Measurements from ENCODE around the gene ZNF483.

Gene ZNF483

DNA sequence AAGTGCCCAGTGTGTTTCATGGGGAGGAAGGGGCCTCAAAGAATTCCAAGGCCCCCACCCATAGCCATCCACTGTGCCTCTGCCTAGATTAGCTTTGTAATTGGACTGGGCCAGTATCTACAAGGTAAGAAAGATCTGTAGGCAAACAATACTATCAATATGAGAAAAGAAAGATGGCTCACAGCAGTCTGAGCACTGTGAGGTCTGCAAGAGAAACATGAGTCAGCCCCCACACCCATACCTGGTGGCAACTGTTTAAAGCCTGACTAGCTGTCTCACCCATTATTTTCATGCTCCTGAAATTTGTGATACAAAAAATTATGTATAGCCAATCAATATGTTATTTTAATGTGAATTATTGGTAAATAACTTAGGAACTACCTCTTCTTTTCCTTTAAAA lies 10.0 kb upstream of the ZNF483 start:
- in situ Hi-C loops (cut with MboI; ENCODE audit: low pct_unique_long_range_greater_than_20kb, low sequenced_read_pairs, unreplicated experiment), result no loop called here
- TF ChIP-seq, protein P1, sequence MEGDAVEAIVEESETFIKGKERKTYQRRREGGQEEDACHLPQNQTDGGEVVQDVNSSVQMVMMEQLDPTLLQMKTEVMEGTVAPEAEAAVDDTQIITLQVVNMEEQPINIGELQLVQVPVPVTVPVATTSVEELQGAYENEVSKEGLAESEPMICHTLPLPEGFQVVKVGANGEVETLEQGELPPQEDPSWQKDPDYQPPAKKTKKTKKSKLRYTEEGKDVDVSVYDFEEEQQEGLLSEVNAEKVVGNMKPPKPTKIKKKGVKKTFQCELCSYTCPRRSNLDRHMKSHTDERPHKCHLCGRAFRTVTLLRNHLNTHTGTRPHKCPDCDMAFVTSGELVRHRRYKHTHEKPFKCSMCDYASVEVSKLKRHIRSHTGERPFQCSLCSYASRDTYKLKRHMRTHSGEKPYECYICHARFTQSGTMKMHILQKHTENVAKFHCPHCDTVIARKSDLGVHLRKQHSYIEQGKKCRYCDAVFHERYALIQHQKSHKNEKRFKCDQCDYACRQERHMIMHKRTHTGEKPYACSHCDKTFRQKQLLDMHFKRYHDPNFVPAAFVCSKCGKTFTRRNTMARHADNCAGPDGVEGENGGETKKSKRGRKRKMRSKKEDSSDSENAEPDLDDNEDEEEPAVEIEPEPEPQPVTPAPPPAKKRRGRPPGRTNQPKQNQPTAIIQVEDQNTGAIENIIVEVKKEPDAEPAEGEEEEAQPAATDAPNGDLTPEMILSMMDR (IDR thresholded peaks at IDR 0.05; ENCODE audit: extremely low read depth, insufficient read depth, missing control alignments), result no peak
- no peak for DNase-seq (ENCODE audit: low spot score)

DNA sequence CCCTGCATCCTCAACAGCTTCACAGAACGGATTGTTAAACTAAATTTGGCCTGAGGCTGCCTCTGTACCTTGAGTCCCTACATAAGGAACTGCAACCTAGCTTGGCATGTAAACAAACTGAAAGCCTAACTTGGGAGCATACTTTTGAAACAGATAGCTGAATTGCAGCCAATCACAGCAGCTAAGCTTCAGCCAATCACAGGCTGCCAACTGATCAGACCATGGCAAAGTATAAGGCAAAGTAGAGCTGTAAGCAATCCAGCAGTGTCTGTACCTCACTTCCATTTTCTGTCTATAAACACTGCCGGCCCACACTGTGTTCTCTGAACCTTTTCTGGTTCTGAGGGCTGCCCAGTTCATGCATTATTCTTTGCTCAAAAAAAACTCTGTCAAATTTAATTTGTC lies 8.9 kb upstream of the ZNF483 start:
- in situ Hi-C loops (cut with MboI; ENCODE audit: low pct_unique_long_range_greater_than_20kb, low sequenced_read_pairs, unreplicated experiment), result no loop called here
- TF ChIP-seq, protein P1 (IDR thresholded peaks at IDR 0.05; ENCODE audit: extremely low read depth, insufficient read depth, missing control alignments), result no peak
- DNase-seq (ENCODE audit: low spot score), result no peak

DNA sequence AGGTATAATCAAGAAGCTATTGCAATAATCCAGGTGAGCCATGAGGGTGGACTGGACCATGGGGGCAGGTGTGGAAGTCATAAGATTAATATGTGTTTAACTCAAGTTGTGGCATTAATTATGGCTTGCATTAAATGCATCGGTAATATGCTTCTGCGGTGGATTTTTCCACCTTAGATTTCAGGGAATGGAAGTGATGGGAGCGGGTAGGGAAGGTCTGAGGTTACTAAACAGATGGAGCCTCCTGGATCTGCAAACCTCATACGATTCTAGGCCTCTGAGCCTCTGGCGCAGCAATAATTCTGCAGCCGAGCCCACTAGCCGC lies 286 bp upstream of the ZNF483 start:
- no peak for DNase-seq (ENCODE audit: low spot score)
- TF ChIP-seq, protein P1 (IDR thresholded peaks at IDR 0.05; ENCODE audit: extremely low read depth, insufficient read depth, missing control alignments), result no peak
- in situ Hi-C loops (cut with MboI; ENCODE audit: low pct_unique_long_range_greater_than_20kb, low sequenced_read_pairs, unreplicated experiment), result no loop called here

DNA sequence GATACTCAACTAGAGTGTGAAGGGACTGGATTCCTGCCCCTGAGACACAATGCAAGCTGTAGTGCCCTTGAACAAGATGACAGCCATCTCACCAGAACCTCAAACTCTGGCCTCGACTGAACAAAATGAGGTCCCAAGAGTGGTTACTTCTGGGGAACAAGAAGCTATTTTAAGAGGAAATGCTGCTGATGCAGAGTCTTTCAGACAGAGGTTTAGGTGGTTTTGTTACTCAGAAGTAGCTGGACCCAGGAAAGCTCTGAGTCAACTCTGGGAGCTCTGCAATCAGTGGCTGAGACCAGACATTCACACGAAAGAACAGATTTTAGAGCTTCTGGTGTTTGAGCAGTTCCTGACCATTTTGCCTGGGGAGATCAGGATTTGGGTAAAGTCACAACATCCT lies 2.4 kb downstream of the ZNF483 start:
- no peak for DNase-seq (ENCODE audit: low spot score)
- TF ChIP-seq, protein P1 (IDR thresholded peaks at IDR 0.05; ENCODE audit: extremely low read depth, insufficient read depth, missing control alignments), result no peak
- in situ Hi-C loops (cut with MboI; ENCODE audit: low pct_unique_long_range_greater_than_20kb, low sequenced_read_pairs, unreplicated experiment), result no loop called here

DNA sequence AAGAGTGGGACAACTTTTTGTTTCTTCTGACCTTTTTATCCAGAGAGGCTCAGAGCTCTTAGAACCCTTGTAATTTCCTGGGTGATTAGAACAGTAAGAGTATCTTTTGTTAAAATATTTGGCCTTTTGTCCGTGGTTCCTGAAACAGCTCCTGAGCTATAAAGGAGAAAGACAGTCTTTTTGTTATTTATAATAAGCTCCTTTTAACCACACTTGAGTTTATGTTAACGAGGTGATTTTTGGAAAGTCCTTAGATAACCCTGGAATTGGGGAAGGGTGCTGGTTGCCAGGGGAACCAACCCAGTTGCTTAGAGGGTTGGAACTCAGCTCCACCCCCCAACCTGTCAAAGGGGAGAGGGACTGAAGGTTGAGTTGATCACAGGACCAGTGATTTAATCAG lies 4.8 kb downstream of the ZNF483 start:
- TF ChIP-seq, protein P1 (IDR thresholded peaks at IDR 0.05; ENCODE audit: extremely low read depth, insufficient read depth, missing control alignments), result no peak
- in situ Hi-C loops (cut with MboI; ENCODE audit: low pct_unique_long_range_greater_than_20kb, low sequenced_read_pairs, unreplicated experiment), result no loop called here
- DNase-seq (ENCODE audit: low spot score), result no peak

DNA sequence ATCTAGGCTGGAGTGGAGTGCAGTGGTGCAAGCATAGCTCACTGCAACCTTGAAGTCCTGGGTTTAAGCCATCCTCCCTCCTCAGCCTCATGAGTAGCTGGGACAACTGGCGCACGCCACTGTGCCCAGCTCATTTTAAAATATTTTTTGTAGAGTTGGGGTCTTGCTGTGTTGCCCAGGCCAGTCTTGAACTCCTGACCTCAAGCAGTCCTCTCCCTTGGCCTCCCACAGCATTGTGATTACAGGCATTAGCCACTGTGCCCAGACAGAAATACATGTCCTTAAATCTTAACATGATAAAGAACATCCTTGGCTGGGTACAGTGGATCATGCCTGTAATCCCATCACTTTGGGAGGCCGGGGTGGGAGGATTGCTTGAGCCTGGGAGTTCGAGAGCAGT lies 6.7 kb downstream of the ZNF483 start:
- DNase-seq (ENCODE audit: low spot score), result no peak
- TF ChIP-seq, protein P1 (IDR thresholded peaks at IDR 0.05; ENCODE audit: extremely low read depth, insufficient read depth, missing control alignments), result no peak
- in situ Hi-C loops (cut with MboI; ENCODE audit: low pct_unique_long_range_greater_than_20kb, low sequenced_read_pairs, unreplicated experiment), result no loop called here

Data from GM13977 (cell line).